A673 (cell line): ENCODE data around the gene SSBP2. TPM values are rescaled to one million over a fixed set of nuclear protein-coding genes. Genes with fewer than 3 reads are reported as not detected.

ENCODE experiments used
- BruUV-seq: library from RNA; stranded (reverse); fragments of 400-500 nt; replicated peaks from 2 replicates; lab custom pipeline; 2021; lab: Mats Ljungman, UMichigan
- CTCF ChIA-PET: fragments of 300-600 bp; sonication (Branson Sonifier 250); formaldehyde crosslinking; loops from one replicate; lab custom pipeline; 2022; ENCODE audit warnings: antibody characterized with exemption; lab: Charles Lee
- POLR2A ChIA-PET: fragments of 300-600 bp; sonication (Branson Sonifier 250); formaldehyde crosslinking; loops from one replicate; lab custom pipeline; 2022; ENCODE audit warnings: antibody characterized with exemption; ENCODE audit not compliant: low non-redundant PET; lab: Charles Lee
- DNase-seq: peaks from one replicate; pipeline ENCODE4 v3.0.0-alpha.2; 2015; ENCODE audit warnings: low spot score
- H3K27ac ChIP-seq: fragments of 200-600 bp; sonication (generic); 2 replicates; pipeline ENCODE4 v1.5.1; 2016; ENCODE audit warnings: mixed run types, low read depth, mild to moderate bottlenecking, mixed read lengths, antibody characterized with exemption, low read length; ENCODE audit not compliant: poor library complexity, severe bottlenecking
- H3K27me3 ChIP-seq: fragments of 200-600 bp; sonication (generic); replicated peaks from 2 replicates; pipeline ENCODE4 v1.6.1; 2017; ENCODE audit warnings: mixed run types, low read depth, mild to moderate bottlenecking, mixed read lengths, antibody characterized with exemption, low read length; ENCODE audit not compliant: insufficient read depth, poor library complexity
- H3K36me3 ChIP-seq: fragments of 200-600 bp; sonication (generic); 2 replicates; pipeline ENCODE4 v1.6.1; 2016; ENCODE audit warnings: mixed run types, mild to moderate bottlenecking, mixed read lengths, antibody characterized with exemption, low read length; ENCODE audit not compliant: insufficient read depth, poor library complexity, severe bottlenecking
- H3K4me1 ChIP-seq: fragments of 200-600 bp; sonication (generic); 2 replicates; pipeline ENCODE4 v1.6.1; 2017; ENCODE audit warnings: mixed run types, mild to moderate bottlenecking, mixed read lengths, antibody characterized with exemption, low read length; ENCODE audit not compliant: insufficient read depth, poor library complexity, severe bottlenecking
- H3K4me3 ChIP-seq: fragments of 200-600 bp; sonication (generic); 2 replicates; pipeline ENCODE4 v1.5.1; 2016; ENCODE audit warnings: low read depth, mixed run types, mild to moderate bottlenecking, mixed read lengths, low read length; ENCODE audit not compliant: poor library complexity, severe bottlenecking
- H3K9me3 ChIP-seq: fragments of 200-600 bp; sonication (generic); 2 replicates; pipeline ENCODE4 v1.6.1; 2016; ENCODE audit warnings: mixed run types, low read depth, mild to moderate bottlenecking, mixed read lengths, antibody characterized with exemption, low read length; ENCODE audit not compliant: poor library complexity, severe bottlenecking
- EZH2 ChIP-seq: fragments of 200-600 bp; sonication (generic); IDR thresholded peaks from 2 replicates; pipeline ENCODE4 v1.6.1; 2017; ENCODE audit warnings: borderline replicate concordance, low read depth, mild to moderate bottlenecking, mixed read lengths, antibody characterized with exemption, low read length; ENCODE audit not compliant: poor library complexity, severe bottlenecking
- intact Hi-C: fragments of 100-400 bp; cut with micrococcal nuclease; formaldehyde crosslinking; loops from one replicate; pipeline ENCODE4 v1.10.0; 2022; ENCODE audit not compliant: unreplicated experiment
- total RNA-seq: library from RNA; stranded (reverse); gene quantifications from 2 replicates; pipeline ENCODE4 v1.2.3, GENCODE V29; 2021
- TF ChIP-seq, protein P1 (sequence below): fragments of 300-800, 200-600 bp; sonication (generic); conservative IDR thresholded peaks from 2 replicates; pipeline ENCODE4 v1.5.1; 2017; ENCODE audit warnings: low read depth, mild to moderate bottlenecking, antibody characterized with exemption, low read length, moderate library complexity, mixed read lengths

SSBP2 gene
- total RNA-seq, 1 experiment from 2014 or later, result 42.8 TPM

DNA sequence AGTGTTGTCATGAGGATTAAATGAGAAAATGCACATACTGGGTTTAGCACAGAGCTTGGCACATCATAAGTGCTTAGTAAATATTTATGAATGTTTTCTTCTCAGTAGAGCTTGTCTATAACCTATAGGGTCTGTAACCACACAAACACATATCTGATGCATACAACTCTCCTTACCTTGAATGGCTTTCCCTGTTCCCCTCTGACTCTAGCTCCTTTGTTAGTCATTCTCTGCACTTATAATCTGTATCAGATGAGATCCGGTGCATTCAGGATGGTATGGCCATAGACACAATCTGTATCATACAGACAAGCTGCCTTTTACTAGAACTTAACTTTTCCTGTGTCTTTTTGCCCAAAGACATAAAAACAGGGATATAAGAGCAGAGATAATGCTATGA is 11.1 kb upstream of the SSBP2 start:
- Histone ChIP-seq H3K27me3 (no peaks in the 10 kb centered on the region), H3K36me3 (no peaks in the 10 kb centered on the region), H3K4me1 (peaks cover 24% of the 10 kb centered on the region), H3K9me3 (no peaks in the 10 kb centered on the region), H3K27ac (no peak overlapping the region), H3K4me3 (no peak overlapping the region)
- DNase-seq, result no peak
- intact Hi-C loops, result no loop called here
- CTCF ChIA-PET, result no interaction called here
- no peak for TF ChIP-seq EZH2
- TF ChIP-seq, protein P1, sequence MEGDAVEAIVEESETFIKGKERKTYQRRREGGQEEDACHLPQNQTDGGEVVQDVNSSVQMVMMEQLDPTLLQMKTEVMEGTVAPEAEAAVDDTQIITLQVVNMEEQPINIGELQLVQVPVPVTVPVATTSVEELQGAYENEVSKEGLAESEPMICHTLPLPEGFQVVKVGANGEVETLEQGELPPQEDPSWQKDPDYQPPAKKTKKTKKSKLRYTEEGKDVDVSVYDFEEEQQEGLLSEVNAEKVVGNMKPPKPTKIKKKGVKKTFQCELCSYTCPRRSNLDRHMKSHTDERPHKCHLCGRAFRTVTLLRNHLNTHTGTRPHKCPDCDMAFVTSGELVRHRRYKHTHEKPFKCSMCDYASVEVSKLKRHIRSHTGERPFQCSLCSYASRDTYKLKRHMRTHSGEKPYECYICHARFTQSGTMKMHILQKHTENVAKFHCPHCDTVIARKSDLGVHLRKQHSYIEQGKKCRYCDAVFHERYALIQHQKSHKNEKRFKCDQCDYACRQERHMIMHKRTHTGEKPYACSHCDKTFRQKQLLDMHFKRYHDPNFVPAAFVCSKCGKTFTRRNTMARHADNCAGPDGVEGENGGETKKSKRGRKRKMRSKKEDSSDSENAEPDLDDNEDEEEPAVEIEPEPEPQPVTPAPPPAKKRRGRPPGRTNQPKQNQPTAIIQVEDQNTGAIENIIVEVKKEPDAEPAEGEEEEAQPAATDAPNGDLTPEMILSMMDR, result no peak
- no TSS peak for BruUV-seq
- POLR2A ChIA-PET, result no interaction called here

DNA sequence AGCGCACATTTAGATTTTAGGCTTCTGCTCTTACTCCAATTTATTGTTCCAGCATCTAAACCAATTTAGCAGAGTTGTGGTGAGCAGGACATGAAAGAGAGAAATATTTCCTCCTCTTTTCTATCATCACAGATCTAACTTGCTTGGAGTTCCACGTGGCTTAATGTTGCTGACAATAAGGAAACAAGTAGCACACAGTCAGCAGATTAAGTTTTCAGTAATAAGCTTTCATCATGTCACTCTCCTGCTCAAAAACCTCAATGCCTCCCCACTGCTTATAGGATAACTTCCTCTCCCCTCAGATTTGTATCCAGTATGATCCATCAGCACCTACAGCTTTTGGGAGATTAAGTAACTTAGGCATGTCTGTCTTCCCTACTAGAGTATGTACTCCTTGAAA is 10.4 kb upstream of the SSBP2 start:
- CTCF ChIA-PET, result no interaction called here
- Histone ChIP-seq H3K4me3 (no peak overlapping the region), H3K27me3 (no peaks in the 10 kb centered on the region), H3K9me3 (no peaks in the 10 kb centered on the region), H3K36me3 (no peaks in the 10 kb centered on the region), H3K27ac (no peak overlapping the region), H3K4me1 (peaks cover 25% of the 10 kb centered on the region)
- POLR2A ChIA-PET, result no interaction called here
- TF ChIP-seq, protein P1, result no peak
- TF ChIP-seq EZH2, result no peak
- DNase-seq, result no peak
- intact Hi-C loops, result no loop called here
- BruUV-seq, result no TSS peak

DNA sequence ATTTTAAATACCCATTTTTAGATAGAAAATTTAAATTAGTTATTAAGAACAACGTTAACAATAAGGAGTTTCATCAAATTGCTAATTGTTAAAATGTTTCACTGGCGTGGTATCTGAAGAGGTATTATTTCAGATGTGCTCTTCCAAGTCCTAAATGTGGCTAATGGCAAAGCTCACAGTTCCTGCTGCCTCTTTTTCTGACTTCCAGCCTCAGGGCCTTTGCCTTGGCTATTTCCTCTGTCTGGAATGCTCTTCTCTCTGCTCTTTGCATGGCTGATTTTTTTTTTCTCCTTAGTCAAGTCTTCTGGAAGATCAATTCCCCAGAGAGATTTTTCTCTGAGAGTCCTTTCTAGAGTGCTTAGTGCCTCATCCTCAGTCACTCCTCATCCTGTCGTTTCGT is 9.6 kb upstream of the SSBP2 start:
- peak; percentile 43 for DNase-seq
- Histone ChIP-seq H3K27ac (no peak overlapping the region), H3K27me3 (no peaks in the 10 kb centered on the region), H3K36me3 (no peaks in the 10 kb centered on the region), H3K9me3 (no peaks in the 10 kb centered on the region), H3K4me1 (peaks cover 33% of the 10 kb centered on the region), H3K4me3 (no peak overlapping the region)
- ChIA-PET CTCF (no interaction called here), POLR2A (no interaction called here)
- intact Hi-C loops, result no loop called here
- TF ChIP-seq, protein P1, result no peak
- no peak for TF ChIP-seq EZH2
- no TSS peak for BruUV-seq
